WTC11 (cell line): ENCODE data around the gene RNF182. TPM values are rescaled to one million over a fixed set of nuclear protein-coding genes. Genes with fewer than 3 reads are reported as not detected.

ENCODE experiments used
- ATAC-seq: fragments of 200-7000 bp; cut with Tn5 transposase; 2 replicates; pipeline ENCODE4 v1.10.0; 2021; ENCODE audit warnings: mild to moderate bottlenecking, moderate library complexity
- CTCF ChIA-PET: fragments of 300-600 bp; sonication (Branson Sonifier 250); formaldehyde crosslinking; loops from one replicate; lab custom pipeline; 2021; ENCODE audit warnings: antibody characterized with exemption; lab: Charles Lee
- POLR2A ChIA-PET: fragments of 350-600 bp; sonication (Branson Sonifier 250); formaldehyde crosslinking; loops from one replicate; lab custom pipeline; 2021; ENCODE audit warnings: antibody characterized with exemption; lab: Charles Lee
- DNase-seq: peaks from one replicate; pipeline ENCODE4 v3.0.0; 2021; ENCODE audit warnings: low spot score
- H3K27ac Mint-ChIP-seq: 2 replicates; pipeline ENCODE4 v1.8.0; 2021; ENCODE audit warnings: mixed read lengths
- H3K27me3 Mint-ChIP-seq: 2 replicates; pipeline ENCODE4 v1.8.0; 2021; ENCODE audit warnings: low read depth, mild to moderate bottlenecking, moderate library complexity, mixed read lengths
- H3K36me3 Mint-ChIP-seq: 2 replicates; pipeline ENCODE4 v1.8.0; 2021; ENCODE audit warnings: mixed read lengths
- H3K4me1 Mint-ChIP-seq: 2 replicates; pipeline ENCODE4 v1.8.0; 2022; ENCODE audit warnings: mixed read lengths
- H3K4me3 Mint-ChIP-seq: 2 replicates; pipeline ENCODE4 v1.8.0; 2021; ENCODE audit warnings: mild to moderate bottlenecking, moderate library complexity, mixed read lengths
- H3K9me3 Mint-ChIP-seq: 2 replicates; pipeline ENCODE4 v1.8.0; 2021; ENCODE audit warnings: mixed read lengths
- ATF3 ChIP-seq: sonication (generic); formaldehyde crosslinking; conservative IDR thresholded peaks from 2 replicates; pipeline ENCODE4 v1.8.1; 2022; ENCODE audit warnings: mild to moderate bottlenecking, missing genetic modification reagents
- CREM ChIP-seq: sonication (generic); formaldehyde crosslinking; IDR thresholded peaks from 2 replicates; pipeline ENCODE4 v1.8.1; 2022; ENCODE audit warnings: mild to moderate bottlenecking, missing genetic modification reagents, moderate library complexity
- FOXJ3 ChIP-seq: sonication (generic); formaldehyde crosslinking; IDR thresholded peaks from 2 replicates; pipeline ENCODE4 v1.9.0; 2021; ENCODE audit warnings: missing genetic modification reagents, mild to moderate bottlenecking, borderline replicate concordance
- GTF2I ChIP-seq: fragments of 250-450 bp; sonication (Bioruptor Pico); conservative IDR thresholded peaks from 2 replicates; pipeline ENCODE4 v1.4.0; 2021; ENCODE audit warnings: mild to moderate bottlenecking
- HMGA2 ChIP-seq: fragments of 250-450 bp; sonication (Bioruptor Pico); IDR thresholded peaks from 2 replicates; pipeline ENCODE4 v1.4.0; 2021; ENCODE audit warnings: mild to moderate bottlenecking, moderate library complexity
- IRF2 ChIP-seq: sonication (generic); formaldehyde crosslinking; IDR thresholded peaks from 2 replicates; pipeline ENCODE4 v1.8.0; 2022; ENCODE audit warnings: low read depth, missing genetic modification reagents, borderline replicate concordance
- JAZF1 ChIP-seq: fragments of 250-450 bp; sonication (Bioruptor Pico); IDR thresholded peaks from 2 replicates; pipeline ENCODE4 v1.9.0; 2021; ENCODE audit warnings: moderate library complexity, mild to moderate bottlenecking, inconsistent platforms
- JUN ChIP-seq: sonication (generic); formaldehyde crosslinking; IDR thresholded peaks from 2 replicates; pipeline ENCODE4 v1.8.0; 2023; ENCODE audit warnings: mild to moderate bottlenecking, missing genetic modification reagents
- KAT7 ChIP-seq: sonication (generic); formaldehyde crosslinking; IDR thresholded peaks from 2 replicates; pipeline ENCODE4 v1.8.1; 2023; ENCODE audit warnings: missing genetic modification reagents, mild to moderate bottlenecking, borderline replicate concordance
- NFYB ChIP-seq: sonication (generic); formaldehyde crosslinking; conservative IDR thresholded peaks from 2 replicates; pipeline ENCODE4 v1.8.0; 2022; ENCODE audit warnings: low read depth, missing genetic modification reagents
- NR2C2 ChIP-seq: sonication (generic); formaldehyde crosslinking; IDR thresholded peaks from 2 replicates; pipeline ENCODE4 v1.8.0; 2022; ENCODE audit warnings: mild to moderate bottlenecking, missing genetic modification reagents
- OVOL2 ChIP-seq: fragments of 250-450 bp; sonication (Bioruptor Pico); IDR thresholded peaks from 2 replicates; pipeline ENCODE4 v1.9.0; 2021; ENCODE audit warnings: mild to moderate bottlenecking, borderline replicate concordance
- SP1 ChIP-seq: sonication (generic); formaldehyde crosslinking; conservative IDR thresholded peaks from 2 replicates; pipeline ENCODE4 v1.8.1; 2022; ENCODE audit warnings: missing genetic modification reagents
- TEAD4 ChIP-seq: sonication (generic); formaldehyde crosslinking; IDR thresholded peaks from 2 replicates; pipeline ENCODE4 v1.8.0; 2022; ENCODE audit warnings: mild to moderate bottlenecking, missing genetic modification reagents
- TP53 ChIP-seq: sonication (generic); formaldehyde crosslinking; IDR thresholded peaks from 2 replicates; pipeline ENCODE4 v1.8.1; 2023; ENCODE audit warnings: mild to moderate bottlenecking, missing genetic modification reagents
- ZMAT4 ChIP-seq: fragments of 250-450 bp; sonication (Bioruptor Pico); IDR thresholded peaks from 2 replicates; pipeline ENCODE4 v1.9.0; 2021; ENCODE audit warnings: mild to moderate bottlenecking
- ZNF232 ChIP-seq: sonication (generic); formaldehyde crosslinking; IDR thresholded peaks from 2 replicates; pipeline ENCODE4 v1.8.0; 2022; ENCODE audit warnings: mild to moderate bottlenecking, missing genetic modification reagents
- ZNF416 ChIP-seq: fragments of 250-450 bp; sonication (Bioruptor Pico); IDR thresholded peaks from 2 replicates; pipeline ENCODE4 v1.9.0; 2021; ENCODE audit warnings: mild to moderate bottlenecking, inconsistent platforms
- ZNF532 ChIP-seq: fragments of 250-450 bp; sonication (Bioruptor Pico); IDR thresholded peaks from 2 replicates; pipeline ENCODE4 v1.9.0; 2021; ENCODE audit warnings: mild to moderate bottlenecking, borderline replicate concordance
- ZNF671 ChIP-seq: fragments of 250-450 bp; sonication (Bioruptor Pico); IDR thresholded peaks from 2 replicates; pipeline ENCODE4 v1.8.0; 2021; ENCODE audit warnings: mild to moderate bottlenecking
- total RNA-seq: library from RNA; stranded (reverse); gene quantifications from 3 replicates; pipeline ENCODE4 v1.2.3, GENCODE V29; 2021
- TF ChIP-seq, protein P1 (sequence below): sonication (generic); formaldehyde crosslinking; IDR thresholded peaks from 2 replicates; pipeline ENCODE4 v1.8.1; 2022; ENCODE audit warnings: missing genetic modification reagents, borderline replicate concordance
- TF ChIP-seq, protein P2 (sequence below): sonication (generic); formaldehyde crosslinking; IDR thresholded peaks from 2 replicates; pipeline ENCODE4 v1.8.0; 2023; ENCODE audit warnings: missing genetic modification reagents
- TF ChIP-seq, protein P3 (sequence below): sonication (generic); formaldehyde crosslinking; IDR thresholded peaks from 2 replicates; pipeline ENCODE4 v1.8.0; 2022; ENCODE audit warnings: mild to moderate bottlenecking, missing genetic modification reagents

The RNF182 gene
- total RNA-seq, 1 experiment from 2014 or later = 6.7 TPM

GRCh38 chr6:13990796-13991195 is 66.0 kb downstream of the RNF182 start:
- H3K36me3 Mint-ChIP-seq = no peaks in the 10 kb centered on the region
- ChIA-PET CTCF (no interaction called here), POLR2A (interaction anchor here (0.7 kb wide), 1 partner anchor 72 kb away, joined by 11 read pairs; no protein-coding TSS in a partner anchor)
- H3K4me1 Mint-ChIP-seq = peaks cover 12% of the 10 kb centered on the region
- ATAC-seq = no peak
- H3K27ac Mint-ChIP-seq = no peak overlapping the region
- H3K9me3 Mint-ChIP-seq = no peaks in the 10 kb centered on the region
- H3K27me3 Mint-ChIP-seq = no peaks in the 10 kb centered on the region
- H3K4me3 Mint-ChIP-seq = no peak overlapping the region
- DNase-seq = no peak
- TF ChIP-seq KAT7 (CRISPR knock-in tag) (no peak), FOXJ3 (CRISPR knock-in tag) (no peak), JUN (CRISPR knock-in tag) (no peak), TP53 (CRISPR knock-in tag) (no peak), ZNF232 (CRISPR knock-in tag) (no peak), NR2C2 (CRISPR knock-in tag) (no peak), ZMAT4 (CRISPR knock-in tag) (no peak), ATF3 (no peak), TEAD4 (CRISPR knock-in tag) (no peak), CREM (no peak), HMGA2 (CRISPR knock-in tag) (no peak), GTF2I (CRISPR knock-in tag) (no peak), ZNF532 (CRISPR knock-in tag) (no peak), NFYB (CRISPR knock-in tag) (no peak), JAZF1 (no peak)
- TF ChIP-seq, protein P1, sequence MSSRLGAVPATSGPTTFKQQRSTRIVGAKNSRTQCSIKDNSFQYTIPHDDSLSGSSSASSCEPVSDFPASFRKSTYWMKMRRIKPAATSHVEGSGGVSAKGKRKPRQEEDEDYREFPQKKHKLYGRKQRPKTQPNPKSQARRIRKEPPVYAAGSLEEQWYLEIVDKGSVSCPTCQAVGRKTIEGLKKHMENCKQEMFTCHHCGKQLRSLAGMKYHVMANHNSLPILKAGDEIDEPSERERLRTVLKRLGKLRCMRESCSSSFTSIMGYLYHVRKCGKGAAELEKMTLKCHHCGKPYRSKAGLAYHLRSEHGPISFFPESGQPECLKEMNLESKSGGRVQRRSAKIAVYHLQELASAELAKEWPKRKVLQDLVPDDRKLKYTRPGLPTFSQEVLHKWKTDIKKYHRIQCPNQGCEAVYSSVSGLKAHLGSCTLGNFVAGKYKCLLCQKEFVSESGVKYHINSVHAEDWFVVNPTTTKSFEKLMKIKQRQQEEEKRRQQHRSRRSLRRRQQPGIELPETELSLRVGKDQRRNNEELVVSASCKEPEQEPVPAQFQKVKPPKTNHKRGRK (CRISPR knock-in tag) = no peak
- TF ChIP-seq, protein P2, sequence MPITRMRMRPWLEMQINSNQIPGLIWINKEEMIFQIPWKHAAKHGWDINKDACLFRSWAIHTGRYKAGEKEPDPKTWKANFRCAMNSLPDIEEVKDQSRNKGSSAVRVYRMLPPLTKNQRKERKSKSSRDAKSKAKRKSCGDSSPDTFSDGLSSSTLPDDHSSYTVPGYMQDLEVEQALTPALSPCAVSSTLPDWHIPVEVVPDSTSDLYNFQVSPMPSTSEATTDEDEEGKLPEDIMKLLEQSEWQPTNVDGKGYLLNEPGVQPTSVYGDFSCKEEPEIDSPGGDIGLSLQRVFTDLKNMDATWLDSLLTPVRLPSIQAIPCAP (CRISPR knock-in tag) = no peak
- TF ChIP-seq, protein P3, sequence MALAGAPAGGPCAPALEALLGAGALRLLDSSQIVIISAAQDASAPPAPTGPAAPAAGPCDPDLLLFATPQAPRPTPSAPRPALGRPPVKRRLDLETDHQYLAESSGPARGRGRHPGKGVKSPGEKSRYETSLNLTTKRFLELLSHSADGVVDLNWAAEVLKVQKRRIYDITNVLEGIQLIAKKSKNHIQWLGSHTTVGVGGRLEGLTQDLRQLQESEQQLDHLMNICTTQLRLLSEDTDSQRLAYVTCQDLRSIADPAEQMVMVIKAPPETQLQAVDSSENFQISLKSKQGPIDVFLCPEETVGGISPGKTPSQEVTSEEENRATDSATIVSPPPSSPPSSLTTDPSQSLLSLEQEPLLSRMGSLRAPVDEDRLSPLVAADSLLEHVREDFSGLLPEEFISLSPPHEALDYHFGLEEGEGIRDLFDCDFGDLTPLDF (CRISPR knock-in tag) = no peak
- TF ChIP-seq, all 79 proteins: peak for 0

- ChIA-PET POLR2A (interaction anchor here (0.7 kb wide), 1 partner anchor 72 kb away, joined by 11 read pairs; no protein-coding TSS in a partner anchor), CTCF (interaction anchor here (0.6 kb wide), 1 partner anchor 83 kb away, joined by 3 read pairs; no protein-coding TSS in a partner anchor)
- H3K36me3 Mint-ChIP-seq = no peaks in the 10 kb centered on the region
- DNase-seq (no peak), ATAC-seq (no peak)
- H3K4me1 Mint-ChIP-seq = peaks cover 12% of the 10 kb centered on the region
- no peaks in the 10 kb centered on the region for H3K9me3 Mint-ChIP-seq
- H3K4me3 Mint-ChIP-seq = no peak overlapping the region
- no peaks in the 10 kb centered on the region for H3K27me3 Mint-ChIP-seq
- no peak overlapping the region for H3K27ac Mint-ChIP-seq
- TF ChIP-seq IRF2 (no peak), NR2C2 (CRISPR knock-in tag) (no peak), ZMAT4 (CRISPR knock-in tag) (no peak), SP1 (no peak), OVOL2 (no peak), ZNF671 (CRISPR knock-in tag) (no peak), ZNF416 (CRISPR knock-in tag) (no peak)
- TF ChIP-seq, protein P2 (CRISPR knock-in tag) = no peak
- TF ChIP-seq, protein P3 (CRISPR knock-in tag) = no peak
Observed at GRCh38 chr6:13991393-13991792, 66.6 kb downstream of the RNF182 start.
